HG03045 (cell line): ENCODE measurements around the gene TNMD.
"Not testable (repeated sequence)": the region's sequence is repeated elsewhere in the genome, so short reads cannot be mapped to it uniquely, and the experiment has no call there.

Experiments used
- ATAC-seq: cut with Tn5 transposase; IDR thresholded peaks from one replicate; pipeline ENCODE4 v1.9.1; 2021; ENCODE audit warnings: mild to moderate bottlenecking, moderate library complexity; ENCODE audit not compliant: unreplicated experiment

The TNMD gene

GRCh38 chrX:100584611-100585010, at the start of gene TNMD:
TNMD (plus strand) TSS chrX:100584936; CDS start chrX:100585019, 83 bp downstream.
- no peak for ATAC-seq

GRCh38 chrX:100565534-100565933, 19.2 kb upstream of the TNMD start:
- ATAC-seq = not testable (repeated sequence)

- no peak for ATAC-seq
Measured at GRCh38 chrX:100586747-100587146, 2.0 kb downstream of the TNMD start.

GRCh38 chrX:100587861-100588260, 3.1 kb downstream of the TNMD start:
- ATAC-seq = no peak

- ATAC-seq = no peak
Measured at GRCh38 chrX:100591256-100592051, 6.7 kb downstream of the TNMD start.

- no peak for ATAC-seq
Measured at GRCh38 chrX:100593126-100593525, 8.4 kb downstream of the TNMD start.

GRCh38 chrX:100593581-100593980, 8.8 kb downstream of the TNMD start:
- no peak for ATAC-seq

- ATAC-seq = no peak
Measured at GRCh38 chrX:100596601-100597000, 11.9 kb downstream of the TNMD start.

- ATAC-seq = no peak
Measured at GRCh38 chrX:100599456-100599855, 14.7 kb downstream of the TNMD start.

- ATAC-seq = no peak
Measured at GRCh38 chrX:100600340-100600739, 15.6 kb downstream of the TNMD start.

- ATAC-seq = no peak
Measured at GRCh38 chrX:100600758-100601157, 16.0 kb downstream of the TNMD start.

GRCh38 chrX:100606753-100607152, 22.0 kb downstream of the TNMD start:
- no peak for ATAC-seq

GRCh38 chrX:100609591-100609990, 24.9 kb downstream of the TNMD start:
- ATAC-seq = no peak

GRCh38 chrX:100611951-100612350, 27.2 kb downstream of the TNMD start:
- ATAC-seq = no peak

GRCh38 chrX:100615005-100615404, 30.3 kb downstream of the TNMD start:
- peak; percentile 90 for ATAC-seq

- no peak for ATAC-seq
Measured at GRCh38 chrX:100623001-100623400, 38.3 kb downstream of the TNMD start.

GRCh38 chrX:100625985-100626491, 41.3 kb downstream of the TNMD start:
- ATAC-seq = peak; percentile 96

- no peak for ATAC-seq
Measured at GRCh38 chrX:100635040-100635439, 50.3 kb downstream of the TNMD start.

GRCh38 chrX:100635989-100636320, 51.2 kb downstream of the TNMD start:
- no peak for ATAC-seq

- ATAC-seq = peak; percentile 56
Measured at GRCh38 chrX:100636321-100636991, 51.7 kb downstream of the TNMD start, which contains the start of gene TSPAN6. TSPAN6 (minus strand) TSS chrX:100636806; CDS start chrX:100636694, 112 bp downstream.

- no peak for ATAC-seq
Measured at GRCh38 chrX:100642290-100642689, 57.6 kb downstream of the TNMD start.

GRCh38 chrX:100643212-100643611, 58.5 kb downstream of the TNMD start:
- ATAC-seq = no peak
